ENCODE measurements around the gene FANCI. TPM values are rescaled to one million over a fixed set of nuclear protein-coding genes. Genes with fewer than 3 reads are reported as not detected.

Gene FANCI
- total and polyA plus RNA-seq, 2 experiments from 2014 or later = 11.2 to 14.2 TPM

- peaks cover 18% of the 10 kb centered on the region for H3K36me3 ChIP-seq (ENCODE audit: low read depth)
- peaks cover 38% of the 10 kb centered on the region for H3K79me2 ChIP-seq (ENCODE audit: insufficient read depth)
- H4K20me1 ChIP-seq (ENCODE audit: insufficient read depth) = peaks cover 13% of the 10 kb centered on the region
- 7 to 8% methylated on average over 40 of the region's 40 CpGs for WGBS, 2 experiments (ENCODE audit: low coverage in 1 of 2, low lambda C conversion rate in 2 of 2, missing lambda C conversion rate in 2 of 2)
- in situ Hi-C loops (cut with MboI) = no loop called here
- H3K4me3 ChIP-seq = peak overlapping the region; percentile 57
- H3F3A ChIP-seq (ENCODE audit: insufficient read depth) = peaks cover 12% of the 10 kb centered on the region; the same call in 1 of the 2 replicates
- peaks cover 40% of the 10 kb centered on the region for H3K4me1 ChIP-seq (ENCODE audit: insufficient read depth)
- H3K4me2 ChIP-seq (ENCODE audit: unreplicated experiment) = peak overlapping the region; percentile 60
- H3K9ac ChIP-seq = 0 out of 2 replicates have a peak overlapping the region, but pooled peaks have one; percentile 19
- peaks cover 5% of the 10 kb centered on the region; the same call in 1 of the 2 replicates for H3K27me3 ChIP-seq (replicated peaks; ENCODE audit: insufficient read depth)
- TF ChIP-seq EZH2phosphoT487 (IDR thresholded peaks at IDR 0.05; ENCODE audit: insufficient read depth, low read depth) = no peak
- TF ChIP-seq EZH2 (IDR thresholded peaks at IDR 0.05; ENCODE audit: insufficient read depth, poor library complexity, severe bottlenecking) = no peak
- no peak for DNase-seq
- no peaks in the 10 kb centered on the region for H3K9me3 ChIP-seq (ENCODE audit: low read depth)
- H2AFZ ChIP-seq = peak overlapping the region; percentile 51
- H3K27ac ChIP-seq = peak overlapping the region; percentile 34; the same call in 1 of the 2 replicates
- H3K9me2 ChIP-seq (ENCODE audit: insufficient read depth) = no peaks in the 10 kb centered on the region
Measured at GRCh38 chr15:89335298-89336041, 91.7 kb downstream of the FANCI start.

- Histone ChIP-seq H3K4me3 (no peak overlapping the region), H2AFZ (no peak overlapping the region), H3K36me3 (ENCODE audit: low read depth) (0 out of 2 replicates have a peak, but pooled peaks cover 3% of the 10 kb centered on the region), H3K27me3 (replicated peaks; ENCODE audit: insufficient read depth) (peaks cover 20% of the 10 kb centered on the region), H3K79me2 (ENCODE audit: insufficient read depth) (peaks cover 12% of the 10 kb centered on the region), H4K20me1 (ENCODE audit: insufficient read depth) (no peaks in the 10 kb centered on the region), H3K4me2 (ENCODE audit: unreplicated experiment) (no peak overlapping the region), H3K4me1 (ENCODE audit: insufficient read depth) (0 out of 2 replicates have a peak, but pooled peaks cover 16% of the 10 kb centered on the region), H3K27ac (no peak overlapping the region), H3K9ac (no peak overlapping the region), H3F3A (ENCODE audit: insufficient read depth) (peaks cover 12% of the 10 kb centered on the region; the same call in 1 of the 2 replicates), H3K9me3 (ENCODE audit: low read depth) (no peaks in the 10 kb centered on the region), H3K9me2 (ENCODE audit: insufficient read depth) (no peaks in the 10 kb centered on the region)
- DNase-seq = no peak
- TF ChIP-seq EZH2phosphoT487 (IDR thresholded peaks at IDR 0.05; ENCODE audit: insufficient read depth, low read depth) = no peak
- TF ChIP-seq EZH2 (IDR thresholded peaks at IDR 0.05; ENCODE audit: insufficient read depth, poor library complexity, severe bottlenecking) = no peak
- in situ Hi-C loops (cut with MboI) = no loop called here
- 67 to 69% methylated on average over 6 of the region's 6 CpGs for WGBS, 2 experiments (ENCODE audit: low coverage in 1 of 2, low lambda C conversion rate in 2 of 2, missing lambda C conversion rate in 2 of 2)
Measured at GRCh38 chr15:89338036-89338435, 94.3 kb downstream of the FANCI start.

GRCh38 chr15:89340573-89340972 lies 96.8 kb downstream of the FANCI start:
- WGBS, 2 experiments (ENCODE audit: low coverage in 1 of 2, low lambda C conversion rate in 2 of 2, missing lambda C conversion rate in 2 of 2) = 64 to 69% methylated on average over 7 of the region's 7 CpGs
- H3K4me1 ChIP-seq (ENCODE audit: insufficient read depth) = 0 out of 2 replicates have a peak, but pooled peaks cover 5% of the 10 kb centered on the region
- H3K9me2 ChIP-seq (ENCODE audit: insufficient read depth) = no peaks in the 10 kb centered on the region
- no peaks in the 10 kb centered on the region for H3K9me3 ChIP-seq (ENCODE audit: low read depth)
- TF ChIP-seq EZH2phosphoT487 (IDR thresholded peaks at IDR 0.05; ENCODE audit: insufficient read depth, low read depth) (no peak), EZH2 (IDR thresholded peaks at IDR 0.05; ENCODE audit: insufficient read depth, poor library complexity, severe bottlenecking) (no peak)
- in situ Hi-C loops (cut with MboI) = no loop called here
- no peaks in the 10 kb centered on the region for H4K20me1 ChIP-seq (ENCODE audit: insufficient read depth)
- no peaks in the 10 kb centered on the region for H3K79me2 ChIP-seq (ENCODE audit: insufficient read depth)
- no peak overlapping the region for H2AFZ ChIP-seq
- H3K27me3 ChIP-seq (replicated peaks; ENCODE audit: insufficient read depth) = peaks cover 33% of the 10 kb centered on the region
- H3F3A ChIP-seq (ENCODE audit: insufficient read depth) = peaks cover 9% of the 10 kb centered on the region; the same call in 1 of the 2 replicates
- no peak overlapping the region for H3K4me3 ChIP-seq
- no peak overlapping the region for H3K4me2 ChIP-seq (ENCODE audit: unreplicated experiment)
- DNase-seq = no peak
- no peak overlapping the region for H3K27ac ChIP-seq
- no peak overlapping the region for H3K9ac ChIP-seq
- no peaks in the 10 kb centered on the region for H3K36me3 ChIP-seq (ENCODE audit: low read depth)

GRCh38 chr15:89341316-89342005 lies 97.7 kb downstream of the FANCI start:
- no peaks in the 10 kb centered on the region for H3K4me1 ChIP-seq (ENCODE audit: insufficient read depth)
- in situ Hi-C loops (cut with MboI) = no loop called here
- H3K27me3 ChIP-seq (replicated peaks; ENCODE audit: insufficient read depth) = peaks cover 40% of the 10 kb centered on the region
- H2AFZ ChIP-seq = no peak overlapping the region
- H3K4me3 ChIP-seq = no peak overlapping the region
- peaks cover under 1% of the 10 kb centered on the region; the same call in 1 of the 2 replicates for H3F3A ChIP-seq (ENCODE audit: insufficient read depth)
- H3K4me2 ChIP-seq (ENCODE audit: unreplicated experiment) = no peak overlapping the region
- 39 to 41% methylated on average over 8 of the region's 8 CpGs for WGBS, 2 experiments (ENCODE audit: low coverage in 1 of 2, low lambda C conversion rate in 2 of 2, missing lambda C conversion rate in 2 of 2)
- no peak overlapping the region for H3K27ac ChIP-seq
- H3K9ac ChIP-seq = no peak overlapping the region
- TF ChIP-seq EZH2phosphoT487 (IDR thresholded peaks at IDR 0.05; ENCODE audit: insufficient read depth, low read depth) = no peak
- no peak for TF ChIP-seq EZH2 (IDR thresholded peaks at IDR 0.05; ENCODE audit: insufficient read depth, poor library complexity, severe bottlenecking)
- H3K36me3 ChIP-seq (ENCODE audit: low read depth) = no peaks in the 10 kb centered on the region
- H3K9me2 ChIP-seq (ENCODE audit: insufficient read depth) = no peaks in the 10 kb centered on the region
- no peak for DNase-seq
- no peaks in the 10 kb centered on the region for H4K20me1 ChIP-seq (ENCODE audit: insufficient read depth)
- no peaks in the 10 kb centered on the region for H3K79me2 ChIP-seq (ENCODE audit: insufficient read depth)
- no peaks in the 10 kb centered on the region for H3K9me3 ChIP-seq (ENCODE audit: low read depth)

All from GM23248 (cell line).